Tibial nerve (tissue), 4 donors: ENCODE data around the gene FBXL22. TPM values are rescaled to one million over a fixed set of nuclear protein-coding genes. Genes with fewer than 3 reads are reported as not detected.

Source experiments
- DNase-seq, 2 donors: peaks; one replicate each; pipeline ENCODE4 v3.0.0-alpha.2; 2019; ENCODE audit warnings: low spot score in 2 of 2
- H3K27ac ChIP-seq, 4 donors: fragments of 200-600 bp; sonication (generic) in 3 of 4; one replicate each; pipeline ENCODE4 v1.5.1; 2017 to 2019; ENCODE audit warnings: mild to moderate bottlenecking in 1 of 4
- H3K27me3 ChIP-seq, 2 donors: fragments of 200-600 bp; sonication (generic) in 1 of 2; one replicate each; pipeline versions ENCODE4 v1.5.1 to v1.6.0; 2017 to 2019
- H3K36me3 ChIP-seq, 3 donors: fragments of 200-600 bp; sonication (generic); one replicate each; pipeline ENCODE4 v1.5.1; 2018 to 2019
- H3K4me1 ChIP-seq, 4 donors: fragments of 200-600 bp; sonication (generic) in 3 of 4; one replicate each; pipeline ENCODE4 v1.5.1; 2017 to 2019
- H3K4me3 ChIP-seq, 4 donors: fragments of 200-600 bp; sonication (generic) in 3 of 4; one replicate each; pipeline ENCODE4 v1.5.1; 2017 to 2019; ENCODE audit warnings: mild to moderate bottlenecking in 1 of 4, moderate library complexity in 1 of 4
- H3K9me3 ChIP-seq, 4 donors: fragments of 200-600 bp; sonication (generic) in 3 of 4; one replicate each; pipeline ENCODE4 v1.5.1; 2017 to 2019
- EP300 ChIP-seq, 2 donors: sonication (generic); formaldehyde crosslinking; IDR thresholded peaks; one replicate each; pipeline ENCODE4 v1.6.1; 2017; ENCODE audit warnings: antibody characterized with exemption in 2 of 2, mild to moderate bottlenecking in 1 of 2
- POLR2A ChIP-seq, 2 donors: fragments of 450-650 bp; IDR thresholded peaks; one replicate each; pipeline ENCODE4 v1.6.1; 2017; ENCODE audit warnings: antibody characterized with exemption in 2 of 2, mild to moderate bottlenecking in 2 of 2, moderate library complexity in 2 of 2
- WGBS, 2 donors: methylation state at CpG; one replicate each; pipeline ENCODE4 v1.1.5; 2018; 5-methylcytosine and 5-hydroxymethylcytosine counted together
- total RNA-seq, 4 donors: library from RNA; depleted of rRNA; stranded (reverse); fragments of >200 nt; gene quantifications; one replicate each; pipeline ENCODE4 v1.1.0, GENCODE V29; 2016
- TF ChIP-seq, protein P1 (sequence below), 5 experiments: fragments of 200-600 bp in 3 of 5; fragments of 450-650 bp in 2 of 5; sonication (generic) in 3 of 5; IDR thresholded peaks; one replicate each; pipeline ENCODE4 v1.5.1; 2016 to 2019; ENCODE audit warnings: antibody characterized with exemption in 5 of 5, mild to moderate bottlenecking in 3 of 5, moderate library complexity in 2 of 5

The FBXL22 gene
- total RNA-seq, 4 donors from 2014 or later: 0.63 to 2.8 (median 2.7) TPM; not detected in 1

DNA sequence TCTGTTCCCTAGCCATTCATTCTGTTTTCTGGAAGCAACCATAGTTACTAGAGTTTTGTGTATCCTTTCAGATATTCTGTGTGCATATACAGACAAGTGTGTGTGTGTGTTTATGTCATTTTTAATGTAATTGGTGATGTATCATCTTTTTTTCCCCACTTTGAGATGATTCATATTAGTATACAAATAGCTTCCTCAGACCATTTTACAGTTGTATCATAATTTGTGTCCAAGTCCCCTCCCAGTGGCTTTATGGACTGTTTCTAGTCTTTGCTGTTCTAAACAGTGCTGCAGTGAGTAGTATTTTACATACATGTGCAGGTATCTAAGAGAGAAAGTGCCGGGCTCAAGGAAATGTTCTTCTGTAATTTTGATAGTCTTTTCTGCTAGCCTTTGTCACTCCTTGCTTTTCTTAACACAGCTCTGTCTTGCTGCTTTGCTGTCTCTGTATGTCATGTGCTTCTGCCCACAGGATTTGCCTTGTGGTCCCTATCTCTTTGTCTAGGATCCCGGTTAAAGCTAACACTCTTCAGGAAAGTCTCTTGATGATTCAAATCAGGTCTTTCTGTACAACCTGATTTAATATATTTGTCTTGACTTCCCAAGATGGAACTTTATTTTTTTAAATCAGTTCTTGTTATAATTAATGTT, 31.5 kb upstream of the FBXL22 start:
- no peaks in the 10 kb centered on the region for H3K4me1 ChIP-seq
- no peak overlapping the region for H3K27ac ChIP-seq
- no peak for DNase-seq
- H3K9me3 ChIP-seq: no peaks in the 10 kb centered on the region
- no peak overlapping the region for H3K4me3 ChIP-seq
- H3K27me3 ChIP-seq: no peaks in the 10 kb centered on the region
- WGBS, 2 donors: 62 to 77% methylated on average over 2 of the region's 2 CpGs
- TF ChIP-seq EP300 (IDR thresholded peaks at IDR 0.05) (no peak), POLR2A (IDR thresholded peaks at IDR 0.05) (no peak)
- TF ChIP-seq, protein P1, sequence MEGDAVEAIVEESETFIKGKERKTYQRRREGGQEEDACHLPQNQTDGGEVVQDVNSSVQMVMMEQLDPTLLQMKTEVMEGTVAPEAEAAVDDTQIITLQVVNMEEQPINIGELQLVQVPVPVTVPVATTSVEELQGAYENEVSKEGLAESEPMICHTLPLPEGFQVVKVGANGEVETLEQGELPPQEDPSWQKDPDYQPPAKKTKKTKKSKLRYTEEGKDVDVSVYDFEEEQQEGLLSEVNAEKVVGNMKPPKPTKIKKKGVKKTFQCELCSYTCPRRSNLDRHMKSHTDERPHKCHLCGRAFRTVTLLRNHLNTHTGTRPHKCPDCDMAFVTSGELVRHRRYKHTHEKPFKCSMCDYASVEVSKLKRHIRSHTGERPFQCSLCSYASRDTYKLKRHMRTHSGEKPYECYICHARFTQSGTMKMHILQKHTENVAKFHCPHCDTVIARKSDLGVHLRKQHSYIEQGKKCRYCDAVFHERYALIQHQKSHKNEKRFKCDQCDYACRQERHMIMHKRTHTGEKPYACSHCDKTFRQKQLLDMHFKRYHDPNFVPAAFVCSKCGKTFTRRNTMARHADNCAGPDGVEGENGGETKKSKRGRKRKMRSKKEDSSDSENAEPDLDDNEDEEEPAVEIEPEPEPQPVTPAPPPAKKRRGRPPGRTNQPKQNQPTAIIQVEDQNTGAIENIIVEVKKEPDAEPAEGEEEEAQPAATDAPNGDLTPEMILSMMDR (IDR thresholded peaks at IDR 0.05): no peak
- peaks cover 0 to 79% (median 12%) of the 10 kb centered on the region in 3 donors for H3K36me3 ChIP-seq

DNA sequence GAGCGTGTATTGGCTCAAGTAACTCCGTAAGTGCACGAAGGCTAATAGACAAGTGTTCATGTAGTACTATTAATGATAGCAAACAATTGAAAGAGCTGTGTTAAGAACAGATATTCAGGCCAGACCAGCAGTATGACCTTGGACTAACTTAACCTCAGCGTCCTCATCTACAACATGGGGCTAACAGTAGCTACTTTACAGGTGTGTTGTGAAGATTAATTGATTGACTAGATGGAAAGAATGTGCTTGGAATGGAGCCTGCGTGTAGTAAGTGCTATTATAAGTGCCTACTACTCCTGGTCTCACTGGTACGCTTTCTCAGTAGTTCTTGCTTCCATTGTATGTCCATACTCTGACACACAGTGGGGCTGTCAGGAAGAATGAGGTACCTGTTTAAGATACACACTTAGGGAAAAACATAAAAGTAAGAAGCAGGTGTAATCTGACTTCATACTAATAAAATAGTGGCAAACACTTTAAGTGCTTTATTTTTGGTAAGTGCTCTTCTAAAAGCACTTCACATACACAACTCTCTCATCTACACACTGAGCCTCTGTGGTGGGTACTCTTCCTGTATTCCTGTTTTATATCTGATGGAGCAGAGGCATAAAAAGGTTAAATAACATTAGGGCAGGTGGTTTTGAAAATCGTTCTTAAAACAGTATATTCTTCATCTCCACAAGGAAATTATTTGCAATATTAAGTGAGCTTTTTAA, 24.3 kb upstream of the FBXL22 start:
- no peak overlapping the region for H3K27ac ChIP-seq
- 88 to 91% methylated on average over 7 of the region's 7 CpGs for WGBS, 2 donors
- peaks cover 0 to 62% (median 4%) of the 10 kb centered on the region in 3 donors for H3K36me3 ChIP-seq
- H3K4me3 ChIP-seq: no peak overlapping the region
- no peak for TF ChIP-seq POLR2A (IDR thresholded peaks at IDR 0.05)
- TF ChIP-seq, protein P1 (IDR thresholded peaks at IDR 0.05): no peak
- H3K9me3 ChIP-seq: no peaks in the 10 kb centered on the region
- no peak for DNase-seq
- no peaks in the 10 kb centered on the region for H3K4me1 ChIP-seq
- H3K27me3 ChIP-seq: no peaks in the 10 kb centered on the region

DNA sequence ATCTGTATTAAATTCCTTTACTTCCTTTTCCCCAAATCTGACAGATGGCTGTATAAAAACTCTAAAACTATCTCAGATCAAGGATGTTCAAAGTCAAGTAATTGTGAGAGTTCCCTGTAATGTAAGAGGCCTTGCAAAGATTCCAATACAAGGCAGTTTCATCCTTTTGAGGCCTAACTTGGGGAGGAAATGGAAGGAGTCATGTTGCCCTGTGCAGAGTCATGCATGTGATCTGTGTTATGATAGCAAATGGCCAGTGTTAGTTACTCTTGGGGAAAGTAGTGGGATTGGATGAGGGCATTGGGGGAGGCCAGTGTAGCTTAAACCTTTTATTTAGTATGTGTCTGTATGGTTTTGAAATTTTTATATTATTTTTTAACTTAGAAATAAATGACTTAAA, 23.7 kb upstream of the FBXL22 start:
- Histone ChIP-seq H3K9me3 (no peaks in the 10 kb centered on the region), H3K4me3 (no peak overlapping the region), H3K36me3 (peaks cover 0 to 57% (median 4%) of the 10 kb centered on the region in 3 donors), H3K27me3 (no peaks in the 10 kb centered on the region), H3K4me1 (no peaks in the 10 kb centered on the region), H3K27ac (no peak overlapping the region)
- no peak for TF ChIP-seq EP300 (IDR thresholded peaks at IDR 0.05)
- TF ChIP-seq, protein P1 (IDR thresholded peaks at IDR 0.05): no peak
- no peak for TF ChIP-seq POLR2A (IDR thresholded peaks at IDR 0.05)
- no peak for DNase-seq

DNA sequence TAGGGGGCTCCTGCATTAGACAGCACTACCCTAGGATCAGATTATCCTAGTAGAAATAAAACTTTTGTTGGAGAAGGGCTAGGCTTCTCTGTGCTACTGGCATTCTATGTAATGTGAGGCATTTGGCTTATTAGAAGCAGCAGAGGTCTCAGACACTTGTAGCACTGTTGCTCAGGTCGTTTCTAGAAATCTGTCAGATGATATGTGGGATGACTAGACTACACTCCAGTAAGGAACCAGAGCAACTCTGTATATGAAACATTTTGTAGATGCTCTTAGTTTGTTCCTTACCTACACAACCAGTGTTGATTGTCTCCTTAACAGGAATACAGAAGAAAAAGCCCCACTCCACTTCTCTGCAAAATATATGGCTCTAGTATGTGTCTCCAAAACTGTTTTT, 21.9 kb upstream of the FBXL22 start:
- TF ChIP-seq, protein P1 (IDR thresholded peaks at IDR 0.05): no peak
- TF ChIP-seq EP300 (IDR thresholded peaks at IDR 0.05): no peak
- no peak for TF ChIP-seq POLR2A (IDR thresholded peaks at IDR 0.05)
- WGBS, 2 donors: 44 to 45% methylated on average over 1 of the region's 1 CpG

DNA sequence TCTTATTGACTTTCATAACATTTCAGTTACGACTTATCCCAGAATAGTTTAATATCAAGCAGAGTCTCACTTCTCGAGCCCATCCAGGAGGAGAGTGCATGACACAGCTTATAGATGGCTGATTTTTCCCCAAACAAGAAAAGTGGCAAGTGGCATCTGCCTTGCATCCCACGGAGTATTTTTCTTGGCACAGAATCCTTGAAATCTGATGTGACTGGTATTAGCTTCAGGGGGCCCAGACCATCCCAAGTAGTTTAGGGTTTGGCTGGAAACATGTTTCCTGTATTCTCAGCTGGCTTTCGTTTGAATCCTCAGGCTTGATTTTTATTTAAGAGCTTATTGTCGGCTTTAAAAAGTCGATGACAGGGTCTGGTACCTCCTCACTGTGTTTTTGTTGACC, 20.7 kb upstream of the FBXL22 start:
- WGBS, 2 donors: 75 to 76% methylated on average over 6 of the region's 6 CpGs
- TF ChIP-seq POLR2A (IDR thresholded peaks at IDR 0.05): no peak
- TF ChIP-seq EP300 (IDR thresholded peaks at IDR 0.05): no peak
- TF ChIP-seq, protein P1 (IDR thresholded peaks at IDR 0.05): no peak
- Histone ChIP-seq H3K27ac (no peak overlapping the region), H3K36me3 (peaks cover 0 to 47% (median 0%) of the 10 kb centered on the region in 3 donors), H3K4me3 (no peak overlapping the region), H3K27me3 (no peaks in the 10 kb centered on the region), H3K4me1 (no peaks in the 10 kb centered on the region), H3K9me3 (no peaks in the 10 kb centered on the region)
- DNase-seq: no peak

More for the DNA sequence above, 21.9 kb upstream of the FBXL22 start:
- no peak for DNase-seq
- H3K27ac ChIP-seq: no peak overlapping the region
- no peak overlapping the region for H3K4me3 ChIP-seq
- no peaks in the 10 kb centered on the region for H3K27me3 ChIP-seq
- H3K4me1 ChIP-seq: no peaks in the 10 kb centered on the region
- H3K9me3 ChIP-seq: no peaks in the 10 kb centered on the region
- H3K36me3 ChIP-seq: peaks cover 0 to 51% (median 2%) of the 10 kb centered on the region in 3 donors
